GM21576 (cell line): ENCODE data around the gene CREB3L1.

Experiments
- ATAC-seq: cut with Tn5 transposase; IDR thresholded peaks from one replicate; pipeline ENCODE4 v1.9.1; 2021; ENCODE audit warnings: mild to moderate bottlenecking, moderate library complexity; ENCODE audit not compliant: unreplicated experiment

The CREB3L1 gene

DNA sequence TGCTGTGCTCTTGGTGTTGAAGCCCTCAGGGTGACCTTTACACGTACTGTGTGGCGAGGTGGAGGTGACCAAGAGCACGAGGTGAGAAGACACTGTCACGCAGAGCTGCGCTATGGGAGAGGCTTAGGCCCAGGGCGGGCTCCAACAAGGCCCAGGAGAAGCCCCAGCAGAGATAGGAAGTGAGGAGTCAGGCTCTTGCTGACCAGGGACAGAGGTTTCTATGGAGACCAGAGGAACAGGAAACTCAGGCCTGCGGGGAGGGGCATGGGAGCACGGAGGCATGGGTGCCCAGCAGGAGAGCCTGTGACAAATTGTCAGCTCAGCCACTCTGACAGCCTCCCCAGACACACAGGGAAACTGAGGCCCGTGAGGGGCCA is 85.6 kb downstream of the CREB3L1 start:
- ATAC-seq = no peak

DNA sequence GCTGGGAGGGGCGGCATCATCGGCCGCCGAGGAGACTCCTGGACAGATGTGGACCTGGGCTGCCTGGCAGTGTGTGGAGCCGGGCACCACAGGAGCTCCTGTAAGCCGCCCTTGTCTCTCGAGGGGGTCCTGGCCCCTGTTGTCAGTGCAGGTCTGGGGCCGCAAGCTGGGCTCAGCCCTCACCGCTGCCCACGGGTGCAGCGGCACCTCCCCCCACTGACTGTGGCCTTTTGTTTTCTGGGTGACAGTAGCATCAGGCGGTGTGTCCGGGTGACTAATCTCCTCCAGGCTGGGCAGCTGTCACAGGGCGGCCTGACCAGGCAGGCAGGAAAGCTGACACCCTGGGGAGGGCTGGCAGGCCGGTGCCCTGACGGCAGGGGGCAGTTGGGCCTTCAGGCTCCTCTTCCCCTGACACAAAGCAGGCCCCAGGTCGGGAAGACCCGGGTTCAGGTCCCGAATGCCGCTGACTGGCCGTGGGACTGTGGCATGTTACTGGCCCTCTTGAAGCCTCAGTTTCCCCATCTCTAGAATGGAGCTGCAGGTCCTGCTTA is 86.1 kb downstream of the CREB3L1 start:
- no peak for ATAC-seq

DNA sequence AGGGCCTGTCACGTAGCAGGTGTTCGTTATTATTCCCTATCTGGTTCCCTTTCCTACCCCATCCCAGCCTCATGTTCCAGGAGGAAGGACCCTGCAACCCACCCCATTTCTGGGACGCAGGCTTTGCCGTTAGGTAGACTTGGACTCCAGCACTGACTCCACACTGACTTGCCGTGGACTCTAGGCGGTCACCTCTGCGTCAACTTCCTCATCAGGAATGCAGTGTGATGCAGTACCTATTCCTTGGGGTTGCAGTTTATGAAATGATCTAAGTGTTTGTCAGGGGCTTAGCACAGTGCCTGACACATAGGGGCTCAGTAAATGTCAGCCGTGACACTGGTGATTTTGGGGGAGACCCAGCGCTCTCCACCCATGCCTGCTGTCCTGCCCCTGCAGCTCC is 86.6 kb downstream of the CREB3L1 start:
- ATAC-seq = no peak

DNA sequence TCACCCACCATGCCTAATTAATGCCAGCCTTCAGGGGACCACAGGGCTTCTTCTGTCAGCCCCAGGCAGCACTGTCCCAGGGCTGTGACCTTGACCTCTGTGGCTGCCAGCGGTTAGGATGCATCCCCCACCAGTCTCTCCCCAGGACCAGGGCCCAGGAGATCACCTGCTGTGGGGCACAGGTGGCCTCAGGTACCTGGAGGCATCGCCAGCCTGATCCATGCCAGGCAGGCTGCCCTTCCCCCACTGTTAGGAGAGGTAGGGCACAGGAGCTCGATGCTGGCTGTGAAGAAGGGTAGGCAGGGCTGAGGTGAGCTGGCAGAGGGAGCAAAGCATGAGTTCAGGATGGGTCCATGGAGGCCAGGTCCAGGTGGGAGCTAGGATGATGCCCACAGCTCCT is 87.3 kb downstream of the CREB3L1 start:
- ATAC-seq = no peak

DNA sequence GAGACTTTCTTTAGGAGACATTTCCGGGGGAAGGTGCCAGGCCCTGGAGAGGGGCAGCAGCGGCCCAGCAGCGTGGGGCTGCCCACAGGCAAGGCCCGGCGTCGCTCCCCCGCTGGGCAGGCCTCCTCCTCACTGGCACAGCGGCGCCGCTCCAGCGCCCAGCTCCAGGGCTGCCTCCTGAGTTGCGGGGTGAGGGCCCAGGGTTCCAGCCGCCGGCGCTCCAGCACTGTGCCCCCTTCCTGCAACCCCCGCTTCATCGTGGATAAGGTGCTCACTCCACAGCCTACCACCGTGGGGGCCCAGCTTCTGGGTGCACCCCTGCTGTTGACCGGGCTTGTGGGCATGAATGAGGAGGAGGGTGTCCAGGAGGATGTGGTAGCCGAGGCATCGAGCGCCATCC is 88.8 kb downstream of the CREB3L1 start:
- ATAC-seq = no peak

DNA sequence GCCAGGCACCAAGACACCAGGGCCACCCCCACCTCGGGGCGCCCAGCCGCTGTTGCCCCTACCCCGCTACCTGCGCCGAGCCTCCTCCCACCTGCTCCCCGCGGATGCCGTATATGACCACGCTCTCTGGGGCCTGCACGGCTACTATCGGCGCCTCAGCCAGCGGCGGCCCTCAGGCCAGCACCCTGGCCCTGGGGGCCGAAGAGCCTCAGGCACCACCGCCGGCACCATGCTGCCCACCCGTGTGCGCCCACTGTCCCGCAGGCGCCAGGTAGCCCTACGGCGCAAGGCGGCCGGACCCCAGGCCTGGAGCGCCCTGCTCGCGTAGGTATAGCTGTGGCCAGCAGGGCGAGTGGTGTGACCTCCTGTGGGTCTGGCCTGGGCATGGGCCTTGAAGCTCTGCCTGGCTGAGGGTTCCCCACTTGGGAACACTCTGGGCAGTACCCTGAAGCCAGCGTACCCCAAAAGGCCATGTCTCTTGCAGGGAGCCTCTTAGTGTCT is 89.2 kb downstream of the CREB3L1 start:
- ATAC-seq = no peak

DNA sequence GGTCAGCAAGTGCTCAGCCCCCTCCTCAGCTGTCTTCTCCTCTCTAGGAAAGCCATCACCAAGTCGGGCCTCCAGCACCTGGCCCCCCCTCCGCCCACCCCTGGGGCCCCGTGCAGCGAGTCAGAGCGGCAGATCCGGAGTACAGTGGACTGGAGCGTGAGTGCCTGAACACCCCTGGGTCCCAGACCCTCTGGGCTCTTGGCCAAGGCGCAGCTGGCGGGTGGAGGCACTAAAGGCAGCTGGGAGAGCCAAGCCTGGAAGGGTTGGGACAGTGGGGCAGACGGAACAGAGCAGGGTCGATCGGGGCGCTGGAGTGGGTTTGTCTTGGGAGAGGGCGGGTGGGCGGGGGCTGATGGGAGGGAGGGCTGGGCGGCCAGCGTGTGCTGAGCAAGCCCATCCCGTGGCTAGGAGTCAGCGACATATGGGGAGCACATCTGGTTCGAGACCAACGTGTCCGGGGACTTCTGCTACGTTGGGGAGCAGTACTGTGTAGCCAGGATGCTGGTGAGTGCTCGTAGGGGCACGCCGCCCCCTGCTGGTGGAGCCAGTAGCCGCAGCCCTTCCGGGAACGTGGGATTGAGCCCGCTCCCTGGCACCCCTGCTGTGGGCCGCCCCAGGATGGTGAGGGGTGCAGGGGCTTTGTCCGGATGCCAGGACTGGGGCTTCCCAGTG is 89.9 kb downstream of the CREB3L1 start:
- peak; percentile 69 for ATAC-seq

DNA sequence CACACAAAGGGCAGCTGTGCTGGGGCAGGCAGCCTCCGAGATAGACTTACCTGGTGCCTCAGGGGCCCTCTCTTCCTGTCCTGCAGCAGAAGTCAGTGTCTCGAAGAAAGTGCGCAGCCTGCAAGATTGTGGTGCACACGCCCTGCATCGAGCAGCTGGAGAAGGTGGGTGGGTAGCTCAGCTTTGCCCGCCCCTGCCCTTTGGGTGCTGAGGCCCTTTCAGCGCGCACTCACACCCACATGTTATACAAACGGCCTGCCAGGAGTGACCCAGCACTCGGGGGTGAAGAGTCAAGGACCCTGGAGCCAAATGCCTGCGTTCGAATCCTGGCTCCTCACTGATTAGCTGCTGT is 90.4 kb downstream of the CREB3L1 start:
- ATAC-seq = no peak

DNA sequence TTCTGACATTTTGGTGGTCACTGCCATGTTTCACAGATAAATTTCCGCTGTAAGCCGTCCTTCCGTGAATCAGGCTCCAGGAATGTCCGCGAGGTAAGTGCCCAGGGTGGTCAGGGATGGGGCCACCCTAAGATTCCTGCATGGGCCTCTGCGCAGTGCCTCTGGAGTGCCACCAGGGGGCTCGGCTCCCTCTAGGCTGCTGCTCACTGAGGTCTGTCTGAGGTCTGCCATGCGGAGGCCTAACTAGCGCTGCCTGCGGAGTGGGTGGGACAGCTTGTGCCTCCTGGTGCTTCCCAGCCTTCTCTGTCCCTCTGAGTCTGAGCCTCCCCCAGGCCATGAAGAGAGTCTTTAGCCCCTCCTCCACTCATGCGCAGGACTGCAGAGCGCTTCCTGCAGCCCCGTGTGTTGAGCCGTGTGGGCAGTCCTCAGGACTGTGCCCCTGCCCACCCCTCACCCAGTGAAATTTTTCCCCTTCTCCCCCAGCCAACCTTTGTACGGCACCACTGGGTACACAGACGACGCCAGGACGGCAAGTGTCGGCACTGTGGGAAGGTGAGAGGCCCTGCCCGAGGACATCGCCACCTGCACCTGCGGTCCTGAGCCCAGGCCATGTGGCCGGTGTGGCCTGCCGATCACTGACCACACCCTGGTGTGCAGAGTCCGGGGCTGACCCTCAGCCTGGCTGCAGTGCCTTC is 92.1 kb downstream of the CREB3L1 start:
- ATAC-seq = no peak

DNA sequence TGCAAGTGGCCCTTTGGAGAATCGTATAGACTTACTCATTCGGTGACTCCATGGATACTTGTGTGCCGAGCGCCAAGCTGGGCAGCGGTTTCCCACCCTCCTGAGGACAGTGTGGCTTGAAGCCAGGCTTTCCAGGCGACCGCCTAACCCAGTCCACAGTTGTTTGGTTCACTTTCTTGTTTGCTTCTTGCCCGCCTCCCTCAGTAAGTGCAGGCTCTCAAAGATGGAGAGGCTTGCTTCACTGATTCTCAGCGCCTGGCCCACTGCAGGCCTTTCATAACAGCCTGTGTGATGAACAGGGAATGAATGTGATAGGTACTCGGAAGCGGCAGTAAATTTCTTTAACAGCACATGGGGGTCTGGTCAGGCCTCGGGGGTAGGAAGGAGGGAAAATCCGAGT is 92.8 kb downstream of the CREB3L1 start:
- no peak for ATAC-seq
